GM21529 (cell line): ENCODE results near the gene APBB1.

ENCODE experiments used
- ATAC-seq: cut with Tn5 transposase; IDR thresholded peaks from one replicate; pipeline ENCODE4 v1.9.1; 2021; ENCODE audit not compliant: unreplicated experiment

Gene APBB1

GRCh38 chr11:6417907-6418556, 862 bp downstream of the APBB1 start:
- no peak for ATAC-seq

DNA sequence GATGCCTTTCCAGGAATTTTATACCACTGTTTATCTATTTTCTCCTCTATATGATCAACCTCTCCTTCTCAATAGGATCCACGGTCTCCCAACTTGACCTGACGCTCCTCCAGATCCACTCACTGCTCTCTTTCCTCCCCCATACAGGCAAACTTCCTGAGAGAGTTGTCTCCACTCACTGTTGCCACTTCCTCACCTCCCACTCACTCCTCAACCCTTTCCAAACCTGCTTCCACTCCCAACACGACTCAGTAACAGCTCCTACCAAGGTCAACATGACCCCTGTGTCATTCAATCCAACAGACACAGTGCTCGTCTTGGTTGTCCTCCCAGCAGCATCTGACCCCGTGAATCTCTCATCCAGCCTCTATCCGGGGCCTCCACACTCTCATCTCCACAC, 3.1 kb downstream of the APBB1 start:
- no peak for ATAC-seq

- ATAC-seq, result peak; percentile 54
These were observed 4.0 kb downstream of the APBB1 start for GRCh38 chr11:6414874-6415328.

DNA sequence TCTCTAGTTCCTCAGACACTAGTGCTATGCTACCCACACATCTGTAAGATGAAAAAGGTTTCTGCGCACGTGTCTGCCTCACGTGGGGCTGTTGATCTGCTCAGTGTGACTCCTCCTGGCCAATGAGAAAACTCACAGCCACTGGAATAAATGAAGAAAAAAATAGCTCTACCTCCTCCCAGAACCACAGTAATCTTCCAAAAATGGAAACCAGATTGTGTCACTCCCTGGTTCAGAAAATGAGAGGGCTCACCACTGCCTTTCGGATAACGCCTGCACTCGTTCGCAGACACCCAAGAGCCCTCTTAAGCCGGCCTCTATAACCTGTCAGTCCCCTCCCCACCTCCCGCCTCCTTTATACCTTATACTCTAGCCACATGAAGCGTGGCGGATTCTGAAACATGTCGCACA, 5.1 kb downstream of the APBB1 start:
- ATAC-seq, result no peak

DNA sequence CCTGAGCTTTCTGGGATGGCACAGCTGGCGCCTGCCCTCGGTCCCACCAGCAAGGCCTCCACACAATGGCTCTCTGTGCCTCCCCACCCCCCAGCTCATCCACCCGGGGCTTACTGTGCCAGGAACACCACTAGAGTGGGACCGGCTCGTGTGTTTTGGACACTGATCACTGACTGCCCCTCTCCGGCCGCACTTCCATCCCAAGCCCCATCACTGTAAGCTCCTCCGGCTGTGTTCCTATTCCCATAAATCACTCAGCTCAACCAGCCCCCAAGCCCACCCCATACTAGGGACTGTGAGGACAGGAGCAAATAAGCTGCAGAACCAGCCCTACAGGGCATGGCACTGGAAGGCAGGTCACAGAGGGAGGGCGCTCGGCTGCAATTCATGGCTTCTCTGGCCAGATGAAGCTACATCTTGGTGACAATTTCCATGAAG, 7.3 kb downstream of the APBB1 start:
- no peak for ATAC-seq

GRCh38 chr11:6410695-6411430, 8.0 kb downstream of the APBB1 start:
- ATAC-seq, result no peak

- no peak for ATAC-seq
These were observed 12.5 kb downstream of the APBB1 start for GRCh38 chr11:6406370-6406769.

DNA sequence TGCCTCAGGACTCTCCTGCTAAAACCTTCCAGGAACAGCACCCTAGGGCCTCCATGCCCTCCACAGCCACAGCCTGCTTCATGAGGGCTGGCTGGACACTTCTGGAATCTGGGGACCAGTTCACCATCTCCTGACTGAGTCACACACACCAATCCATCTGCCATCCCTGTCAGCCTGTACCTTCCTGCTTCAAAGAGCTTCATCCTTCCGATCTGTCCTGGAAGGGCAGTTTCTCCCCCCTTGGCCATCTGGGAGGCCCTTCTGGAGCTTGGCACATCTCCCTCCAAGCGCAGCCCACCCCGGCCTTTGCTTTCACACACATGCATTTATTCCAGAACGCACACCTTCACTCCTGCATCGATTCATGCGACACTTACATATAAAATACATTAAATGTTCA, 13.0 kb downstream of the APBB1 start:
- ATAC-seq, result no peak

GRCh38 chr11:6405052-6405667, 13.7 kb downstream of the APBB1 start:
- no peak for ATAC-seq

- no peak for ATAC-seq
These were observed 14.4 kb downstream of the APBB1 start for GRCh38 chr11:6404342-6405051.

GRCh38 chr11:6403539-6403938, 15.4 kb downstream of the APBB1 start:
- no peak for ATAC-seq

GRCh38 chr11:6402561-6402981, 16.3 kb downstream of the APBB1 start:
- peak; percentile 95 for ATAC-seq

GRCh38 chr11:6402061-6402470, 16.8 kb downstream of the APBB1 start:
- ATAC-seq, result peak; percentile 41

GRCh38 chr11:6401464-6401863, 17.4 kb downstream of the APBB1 start:
- ATAC-seq, result no peak

GRCh38 chr11:6400431-6401345, 18.2 kb downstream of the APBB1 start:
- no peak for ATAC-seq

GRCh38 chr11:6397636-6398035, 21.3 kb downstream of the APBB1 start:
- no peak for ATAC-seq

GRCh38 chr11:6397156-6397555, 21.7 kb downstream of the APBB1 start:
- ATAC-seq, result no peak

- no peak for ATAC-seq
These were observed 23.3 kb downstream of the APBB1 start for GRCh38 chr11:6395470-6396060.

DNA sequence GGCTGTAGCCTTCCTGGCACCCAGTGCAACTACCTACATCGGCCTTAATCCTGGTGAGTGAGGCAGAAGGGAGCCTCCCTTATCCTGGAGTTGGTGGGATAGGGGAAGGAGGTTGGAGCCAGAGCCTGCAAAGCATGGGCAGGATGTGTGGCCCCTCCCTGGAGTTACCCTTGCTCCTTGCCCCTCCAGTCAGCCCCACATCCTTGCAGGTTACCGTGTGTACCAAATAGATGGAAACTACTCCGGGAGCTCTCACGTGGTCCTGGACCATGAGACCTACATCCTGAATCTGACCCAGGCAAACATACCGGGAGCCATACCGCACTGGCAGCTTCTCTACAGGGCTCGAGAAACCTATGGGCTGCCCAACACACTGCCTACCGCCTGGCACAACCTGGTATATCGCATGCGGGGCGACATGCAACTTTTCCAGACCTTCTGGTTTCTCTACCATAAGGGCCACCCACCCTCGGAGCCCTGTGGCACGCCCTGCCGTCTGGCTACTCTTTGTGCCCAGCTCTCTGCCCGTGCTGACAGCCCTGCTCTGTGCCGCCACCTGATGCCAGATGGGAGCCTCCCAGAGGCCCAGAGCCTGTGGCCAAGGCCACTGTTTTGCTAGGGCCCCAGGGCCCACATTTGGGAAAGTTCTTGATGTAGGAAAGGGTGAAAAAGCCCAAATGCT, 24.8 kb downstream of the APBB1 start:
- ATAC-seq, result no peak
